NCI-H2227 treated with DMSO at 0.1 percent for 48 hours (cell line): ENCODE results near the gene RAE1.

Experiments used
- DNase-seq: peaks from one replicate; lab custom pipeline; 2025; lab: John Stamatoyannopoulos, UW

RAE1 gene

DNA sequence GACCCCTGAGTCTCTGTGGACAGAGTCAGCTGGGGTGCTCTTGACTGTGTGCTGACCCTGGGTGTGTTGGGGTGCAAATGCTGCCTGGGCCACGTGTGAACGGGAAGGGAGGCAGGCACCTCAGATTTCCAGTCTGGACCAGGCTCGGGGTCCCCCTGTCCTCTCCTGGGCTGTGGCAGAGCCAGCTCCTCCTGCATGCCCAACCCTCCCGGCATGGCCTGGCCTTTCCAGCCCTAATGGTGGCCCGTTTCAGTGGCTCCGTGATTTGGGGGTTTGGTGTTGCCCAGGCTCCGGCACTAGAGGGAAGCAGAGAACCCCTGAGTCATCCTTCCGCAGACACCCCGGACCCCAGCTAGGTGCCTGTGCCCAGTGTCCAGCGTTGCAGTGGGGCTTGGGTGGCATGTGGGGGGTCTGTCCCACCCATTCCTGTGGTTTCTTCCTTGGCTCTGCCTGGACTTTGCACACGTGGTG, 49.2 kb downstream of the RAE1 start:
- no peak for DNase-seq

DNA sequence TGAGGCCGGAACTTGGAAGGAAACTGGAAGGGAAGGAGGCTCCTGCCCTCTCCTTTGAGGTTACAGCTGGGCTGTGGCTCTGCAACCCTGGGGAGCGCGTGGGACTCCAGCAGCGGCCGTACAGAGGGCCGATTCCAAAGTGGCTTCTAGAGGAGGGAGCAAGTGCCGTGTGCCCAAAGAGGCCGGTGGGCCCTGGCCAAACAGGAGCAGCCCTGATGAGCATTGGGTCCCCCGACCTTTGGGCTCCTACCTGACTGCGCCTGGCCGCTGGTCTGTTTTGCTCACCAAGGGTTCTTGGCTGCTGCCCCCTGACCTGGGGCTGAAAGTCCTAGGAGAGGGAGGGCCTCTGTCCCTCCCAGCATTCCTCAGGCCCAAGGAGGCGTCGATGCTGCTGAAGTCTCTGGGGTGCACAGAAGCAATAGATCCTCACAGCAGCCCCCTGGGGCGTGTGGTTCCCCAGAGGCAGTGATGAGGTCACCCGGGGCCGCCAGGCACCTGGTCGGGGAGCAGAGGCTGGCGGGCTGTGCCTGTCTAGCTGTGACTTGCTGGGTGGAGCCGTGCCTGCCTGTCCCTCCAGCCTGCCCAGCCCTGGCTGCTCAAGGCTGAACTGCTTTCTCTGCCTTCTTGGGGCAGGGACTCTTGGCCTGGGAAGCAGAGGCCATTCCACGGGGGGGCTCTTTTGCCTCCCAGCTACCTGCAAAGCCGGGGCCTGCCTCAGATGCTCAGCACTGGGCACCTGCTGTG, 49.9 kb downstream of the RAE1 start:
- DNase-seq = no peak

DNA sequence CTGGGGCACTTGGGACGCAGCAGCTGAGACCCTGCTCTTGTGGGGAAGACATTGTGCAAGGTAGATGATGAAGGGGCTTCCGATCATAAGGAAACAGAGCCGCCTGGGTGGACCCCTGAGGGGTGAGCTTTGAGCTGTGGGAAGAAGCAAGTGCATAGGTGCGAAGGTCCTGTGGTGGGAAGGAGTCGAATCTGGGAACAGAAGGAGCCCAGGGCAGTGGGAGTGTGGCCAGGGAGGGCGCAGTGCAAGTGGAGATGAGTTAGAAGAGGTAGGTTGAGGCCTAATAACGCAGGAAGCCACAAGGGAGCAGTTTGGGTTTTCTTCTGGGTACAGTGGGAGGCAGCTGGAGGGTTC, 50.5 kb downstream of the RAE1 start:
- DNase-seq = no peak

DNA sequence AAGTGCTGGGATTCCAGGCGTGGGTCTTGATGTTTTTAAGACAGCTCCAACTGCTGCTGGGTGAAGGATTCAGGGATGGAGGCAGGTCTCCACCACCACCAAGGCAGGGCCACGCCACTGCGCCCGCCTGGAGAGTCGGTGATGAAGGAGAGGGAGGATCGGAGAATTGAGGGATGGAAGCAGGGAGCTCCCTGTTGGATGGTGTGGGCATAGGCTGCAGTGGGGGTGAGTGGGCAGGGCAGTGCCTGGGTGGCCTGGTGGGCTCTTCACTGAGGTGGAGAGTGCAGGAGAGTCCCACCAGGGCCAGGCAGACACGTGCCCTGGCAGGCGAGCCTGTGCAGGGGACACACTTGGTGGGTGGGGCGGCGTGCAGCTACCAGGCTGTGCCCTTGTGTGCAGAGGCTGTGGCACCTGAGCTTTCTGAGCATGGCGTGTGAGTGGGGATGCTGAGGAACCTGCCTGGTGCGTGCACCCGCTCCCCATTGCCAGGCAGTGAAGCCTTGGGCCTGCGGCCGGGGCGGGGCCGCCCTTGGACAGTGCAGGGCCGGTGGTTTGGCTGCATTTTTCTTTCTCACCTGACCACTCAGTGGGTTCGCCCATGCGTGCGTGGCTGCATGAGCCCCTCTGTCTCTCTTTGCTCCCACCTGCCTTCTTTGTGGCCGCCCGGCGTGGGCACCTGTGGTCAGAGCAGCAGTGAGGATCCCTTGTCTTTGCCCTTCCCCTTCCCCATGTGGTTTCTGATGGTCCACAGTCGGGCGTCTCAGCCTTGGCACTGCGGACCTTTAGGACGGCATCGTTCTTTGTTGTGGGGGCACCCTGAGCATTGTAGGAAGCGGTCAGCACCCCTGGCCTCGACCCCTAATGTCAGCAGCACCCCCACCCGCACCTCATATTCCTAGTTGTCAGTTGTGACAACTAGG, 51.4 kb downstream of the RAE1 start:
- no peak for DNase-seq

DNA sequence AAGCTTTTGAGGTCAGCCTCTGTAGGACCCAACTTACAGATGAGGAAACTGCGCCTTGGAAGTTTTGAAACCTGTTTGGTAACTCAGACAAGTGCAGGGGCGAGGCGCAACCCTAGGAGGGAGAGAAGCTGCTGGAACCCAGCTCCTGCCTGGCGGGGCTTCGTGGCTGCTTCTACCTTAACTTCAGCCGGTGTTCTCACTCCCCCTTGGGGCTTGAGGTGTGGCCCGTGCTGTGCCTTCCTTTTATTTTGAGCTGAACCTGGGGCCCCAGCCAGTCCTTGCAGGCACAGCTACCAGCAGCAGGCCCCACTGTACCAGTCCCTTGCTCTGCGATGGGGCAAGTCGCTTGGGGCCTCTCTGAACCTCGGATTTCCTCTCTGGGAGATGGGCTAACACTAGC, 52.2 kb downstream of the RAE1 start:
- no peak for DNase-seq

DNA sequence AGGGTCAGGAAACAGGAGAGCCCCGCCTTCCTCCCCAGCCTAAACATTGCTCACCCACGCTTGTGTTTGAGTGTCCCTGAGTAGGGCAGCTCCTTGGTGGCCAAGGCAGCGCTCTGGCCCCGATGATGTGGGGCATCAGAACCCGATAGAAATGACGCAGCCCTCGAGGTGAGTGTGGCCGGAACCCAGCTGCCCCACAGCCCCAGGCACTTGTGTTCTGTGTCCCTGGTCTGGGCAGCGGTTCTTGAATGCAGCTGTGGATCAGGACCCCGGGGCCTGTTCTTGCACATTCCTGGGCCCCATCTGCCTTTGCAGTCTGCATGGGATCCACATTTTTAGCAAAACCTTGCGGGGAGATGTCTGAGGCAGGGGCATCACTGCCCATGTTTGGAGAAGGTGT, 53.0 kb downstream of the RAE1 start:
- DNase-seq = no peak

DNA sequence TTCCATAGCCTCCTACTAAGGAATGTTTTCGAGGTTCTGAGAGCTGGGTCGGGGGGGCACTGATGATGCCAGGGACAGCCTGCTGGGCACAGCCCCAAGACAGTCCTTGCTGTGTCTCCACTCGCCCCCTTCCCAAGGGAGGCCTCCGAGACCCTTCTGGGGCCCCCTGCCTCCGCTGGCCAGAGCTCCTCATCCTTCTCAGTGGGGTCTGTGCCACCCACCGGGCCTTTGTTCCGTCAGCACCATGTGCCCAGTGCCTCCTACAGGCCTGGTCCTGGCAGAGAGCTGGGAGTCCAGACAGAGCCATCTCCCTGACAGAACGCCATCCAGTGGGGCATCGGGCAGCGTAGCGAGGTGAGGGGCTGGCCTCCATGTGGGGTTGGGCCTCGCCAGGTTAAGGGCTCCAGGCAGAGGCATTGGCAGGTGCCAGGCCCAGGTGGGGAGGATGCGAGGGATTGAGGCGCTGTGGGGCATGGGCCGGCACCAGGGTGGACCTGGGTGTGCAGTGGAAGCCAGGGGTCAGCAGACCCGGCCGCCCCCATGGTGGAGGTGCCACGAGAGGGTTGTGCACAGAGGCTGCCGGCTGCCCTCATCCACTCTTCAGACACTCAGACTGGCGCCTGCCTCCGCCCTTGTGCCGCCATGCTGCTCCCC, 53.5 kb downstream of the RAE1 start:
- no peak for DNase-seq

DNA sequence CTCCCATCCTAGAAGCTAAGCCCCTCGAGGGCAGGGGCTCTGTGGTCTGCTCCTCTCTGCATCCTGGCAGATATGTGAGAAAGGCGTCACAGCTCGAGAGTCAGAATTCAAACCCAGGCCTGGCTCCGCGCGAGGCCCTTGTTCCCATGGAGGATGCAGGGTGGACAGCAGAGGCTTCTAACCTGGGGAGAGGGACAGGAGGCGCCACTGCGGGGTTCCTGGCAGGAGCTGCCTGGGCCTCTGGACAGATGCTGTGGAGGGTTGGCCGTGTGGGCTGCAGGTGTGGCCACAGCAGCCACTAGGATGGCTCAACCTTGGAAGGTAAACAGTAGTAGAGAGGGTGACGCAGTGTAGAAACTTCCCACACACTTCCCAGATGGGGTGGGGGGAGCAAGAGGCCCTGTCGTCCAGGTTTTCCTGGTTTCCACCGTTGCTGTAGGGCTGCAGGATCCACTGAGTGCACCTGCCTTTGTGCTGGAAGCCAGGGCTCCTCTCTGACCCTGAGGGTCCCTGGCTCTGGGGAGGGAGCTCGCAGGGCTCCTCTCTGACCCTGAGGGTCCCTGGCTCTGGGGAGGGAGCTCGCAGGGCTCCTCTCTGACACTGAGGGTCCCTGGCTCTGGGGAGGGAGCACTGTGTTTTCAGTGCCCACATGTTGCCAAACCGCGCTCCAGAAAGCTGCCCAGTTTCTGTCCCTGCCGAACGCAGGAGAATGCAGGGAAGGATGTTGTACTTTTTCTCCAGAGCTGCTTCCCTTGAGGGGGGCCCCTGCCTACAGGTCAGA, 54.4 kb downstream of the RAE1 start:
- DNase-seq = no peak

DNA sequence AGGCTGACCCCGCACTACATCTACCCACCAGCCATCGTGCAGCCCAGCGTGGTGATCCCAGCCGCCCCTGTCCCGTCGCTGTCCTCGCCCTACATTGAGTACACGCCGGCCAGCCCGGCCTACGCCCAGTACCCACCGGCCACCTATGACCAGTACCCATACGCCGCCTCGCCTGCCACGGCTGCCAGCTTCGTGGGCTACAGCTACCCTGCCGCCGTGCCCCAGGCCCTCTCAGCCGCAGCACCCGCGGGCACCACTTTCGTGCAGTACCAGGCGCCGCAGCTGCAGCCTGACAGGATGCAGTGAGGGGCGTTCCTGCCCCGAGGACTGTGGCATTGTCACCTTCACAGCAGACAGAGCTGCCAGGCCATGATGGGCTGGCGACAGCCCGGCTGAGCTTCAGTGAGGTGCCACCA, 56.5 kb downstream of the RAE1 start:
- DNase-seq = no peak

DNA sequence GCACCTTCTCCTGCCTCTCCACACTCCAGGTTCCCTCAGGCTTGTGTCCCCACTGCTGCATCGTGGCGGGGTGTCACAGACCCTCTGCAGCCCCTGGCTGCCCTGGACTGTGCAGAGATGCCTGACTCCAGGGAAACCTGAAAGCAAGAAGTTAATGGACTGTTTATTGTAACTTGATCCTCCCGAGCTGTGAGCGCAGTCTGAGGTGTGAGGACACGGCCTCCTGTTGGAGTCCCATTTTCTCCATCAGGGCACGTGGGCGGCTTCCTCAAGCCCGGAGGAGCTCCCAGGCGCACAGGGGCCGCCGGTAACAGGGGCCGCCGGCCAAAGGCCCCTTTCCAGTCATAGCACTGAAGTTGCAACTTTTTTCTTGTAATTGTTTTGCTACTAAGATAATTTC, 57.1 kb downstream of the RAE1 start:
- no peak for DNase-seq

DNA sequence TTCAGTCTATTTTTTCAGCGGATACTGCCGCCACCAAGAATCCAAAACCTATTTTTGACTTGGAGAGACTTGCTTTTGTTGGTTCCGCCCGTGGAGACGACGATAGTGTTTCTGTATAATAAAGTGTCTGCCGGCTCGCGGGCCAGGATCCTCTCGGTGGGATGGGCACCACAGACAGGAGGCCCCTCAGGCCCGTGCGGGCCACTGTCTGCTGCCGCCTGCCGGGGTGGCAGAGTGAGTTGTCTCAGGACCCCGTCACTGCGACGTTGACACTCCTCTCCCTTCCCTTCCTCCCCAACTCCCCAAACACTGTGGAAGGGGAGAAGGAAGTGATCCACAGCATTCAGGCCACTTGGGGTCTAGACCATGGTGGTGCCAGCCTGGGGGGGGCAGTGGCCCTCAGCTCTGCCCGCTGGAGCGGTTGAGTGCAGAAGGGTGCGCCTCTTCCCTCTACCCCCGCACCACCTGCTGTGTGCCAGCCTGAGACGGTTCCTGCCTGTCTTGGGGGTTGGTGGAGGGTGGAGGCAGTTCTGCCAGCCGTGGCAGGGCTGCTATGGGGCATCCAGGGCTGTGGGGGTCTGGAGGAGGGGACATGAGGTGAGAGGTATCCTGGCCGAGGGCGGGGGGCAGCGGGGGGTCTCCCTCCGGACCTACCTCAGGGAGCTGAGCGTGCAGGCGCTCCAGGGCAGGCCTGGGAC, 57.6 kb downstream of the RAE1 start:
- no peak for DNase-seq

DNA sequence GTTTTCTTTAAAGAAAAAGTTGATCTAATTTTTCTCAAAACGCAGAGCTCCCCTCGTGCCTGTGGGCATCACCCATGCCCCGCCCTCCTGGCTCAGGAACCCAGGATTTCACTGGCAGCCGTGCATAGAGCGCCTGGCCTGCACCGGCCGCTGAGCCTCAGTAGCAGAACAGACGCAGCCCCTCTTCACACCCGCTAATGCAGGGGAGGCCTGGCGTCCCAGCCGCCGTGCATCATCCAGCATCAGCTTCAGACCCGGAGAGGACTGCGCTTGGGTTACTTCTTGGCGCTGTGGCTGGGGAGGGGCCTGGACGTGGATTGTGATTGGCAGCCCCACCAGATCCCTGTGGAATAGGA, 58.2 kb downstream of the RAE1 start:
- no peak for DNase-seq

DNA sequence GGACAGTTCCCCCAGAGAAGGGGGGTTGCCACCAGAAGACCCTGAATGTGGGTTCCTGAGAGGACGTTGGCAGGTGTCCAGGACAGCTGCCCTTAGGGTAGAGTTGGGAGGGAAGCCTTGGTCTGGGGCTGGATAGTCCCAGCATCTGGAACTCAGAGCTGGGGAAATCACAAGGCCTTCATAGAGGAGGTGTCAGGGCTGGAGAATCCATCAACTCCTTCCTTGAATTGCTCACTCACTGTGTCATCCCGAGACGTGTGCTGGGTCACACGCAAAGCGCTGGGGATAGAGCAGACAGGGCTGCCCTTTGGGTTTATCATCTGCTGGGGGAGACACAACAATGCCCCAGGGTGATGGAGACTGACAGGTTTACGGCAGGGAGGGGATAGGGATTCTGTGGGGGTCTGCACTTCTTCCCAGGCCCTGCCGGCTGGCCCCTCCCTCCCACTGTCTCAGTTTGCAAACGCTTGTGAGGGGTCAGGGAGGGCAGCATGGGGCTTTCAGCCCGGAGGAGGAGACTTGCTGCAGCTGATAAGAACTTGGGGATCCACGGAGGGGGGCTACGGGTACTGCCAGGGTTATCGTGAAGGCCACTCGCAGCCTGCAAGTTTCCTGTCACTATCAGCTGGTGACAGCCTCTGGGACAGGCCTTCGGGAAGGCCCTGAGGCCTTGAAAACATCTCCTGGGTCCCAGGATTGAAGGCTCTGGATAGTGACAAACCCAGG, 58.8 kb downstream of the RAE1 start:
- DNase-seq = no peak

DNA sequence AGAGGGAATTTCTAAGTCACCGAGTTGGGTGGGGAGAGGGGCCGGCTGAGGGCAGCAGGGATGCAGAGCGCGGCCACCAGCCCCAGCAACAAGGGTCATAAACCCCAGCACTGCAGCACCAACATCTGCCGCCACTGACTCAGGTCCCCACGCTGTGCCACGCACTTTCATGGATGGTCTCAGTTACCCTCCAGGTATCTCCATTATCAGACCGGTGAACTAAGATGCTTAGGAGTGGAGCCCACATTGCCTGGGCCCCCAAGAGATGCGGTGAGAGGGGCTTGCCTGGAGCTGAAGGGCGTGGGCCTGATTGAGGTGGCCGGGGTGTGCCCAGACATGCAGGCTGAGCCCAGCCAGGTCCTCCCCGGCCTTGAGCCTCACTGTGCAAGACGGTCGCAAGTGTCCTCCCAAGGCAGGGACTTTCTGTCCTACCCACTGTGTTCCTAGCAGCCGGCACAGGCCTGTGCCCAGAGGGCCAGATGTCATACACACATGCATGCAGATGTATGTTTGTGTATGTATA, 59.4 kb downstream of the RAE1 start:
- DNase-seq = no peak

DNA sequence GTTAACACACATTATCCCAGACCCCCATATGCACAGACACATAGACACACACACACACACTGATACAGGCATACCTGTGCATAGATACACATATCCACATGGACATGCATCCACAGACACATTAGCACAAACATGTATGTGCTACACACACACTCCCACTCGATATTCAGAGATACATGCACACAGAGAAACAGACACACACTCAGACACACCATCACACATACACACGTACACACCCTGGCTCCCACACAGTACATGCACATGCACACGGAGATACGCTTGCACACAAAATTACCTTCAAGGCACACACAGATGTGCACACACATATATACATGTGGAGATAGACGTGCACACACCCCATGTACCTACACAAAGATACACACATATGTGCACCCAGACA, 59.9 kb downstream of the RAE1 start:
- no peak for DNase-seq

DNA sequence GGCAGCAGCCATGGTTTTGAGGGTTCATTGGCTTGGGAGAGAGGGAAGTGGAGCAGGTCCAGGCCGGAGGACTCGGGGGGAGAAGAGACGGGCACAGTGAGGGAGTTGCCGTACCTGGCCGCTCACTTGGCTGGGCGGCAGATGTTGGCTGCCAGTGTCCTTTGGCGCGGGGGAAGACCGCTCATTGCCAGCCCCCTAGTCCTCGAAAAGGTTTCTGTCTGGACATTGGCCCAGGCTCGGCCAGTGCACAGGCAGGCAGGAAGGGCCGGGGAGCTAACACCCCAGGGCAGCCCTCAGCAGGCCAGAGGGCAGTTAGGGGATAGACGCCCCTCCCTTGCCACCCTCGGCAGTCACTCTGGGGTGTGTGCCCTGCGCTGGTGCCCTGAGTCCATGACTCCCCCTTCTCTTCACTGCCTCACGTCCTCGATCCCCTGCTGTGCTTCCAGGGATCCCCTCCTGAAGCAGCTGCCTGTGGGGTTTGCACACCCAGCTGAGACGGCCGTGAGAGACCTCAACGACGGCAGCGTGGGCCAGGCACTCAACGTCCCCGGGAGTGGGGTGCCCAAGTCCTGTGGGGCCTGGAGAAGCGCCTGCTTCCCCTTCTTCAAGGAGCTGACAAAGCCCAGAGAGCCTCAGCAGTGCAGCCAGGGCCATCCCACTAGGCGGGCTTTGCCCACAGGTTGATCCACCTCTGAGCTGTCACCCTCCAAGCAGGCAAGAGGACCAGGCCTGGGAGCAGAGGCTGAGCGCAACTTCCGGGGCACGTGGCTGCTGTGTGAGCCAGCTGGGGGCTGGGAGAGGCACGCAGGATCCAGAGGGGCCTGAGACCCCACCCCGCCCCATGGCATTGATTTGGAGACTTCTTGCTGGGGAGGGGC, 60.6 kb downstream of the RAE1 start:
- no peak for DNase-seq

DNA sequence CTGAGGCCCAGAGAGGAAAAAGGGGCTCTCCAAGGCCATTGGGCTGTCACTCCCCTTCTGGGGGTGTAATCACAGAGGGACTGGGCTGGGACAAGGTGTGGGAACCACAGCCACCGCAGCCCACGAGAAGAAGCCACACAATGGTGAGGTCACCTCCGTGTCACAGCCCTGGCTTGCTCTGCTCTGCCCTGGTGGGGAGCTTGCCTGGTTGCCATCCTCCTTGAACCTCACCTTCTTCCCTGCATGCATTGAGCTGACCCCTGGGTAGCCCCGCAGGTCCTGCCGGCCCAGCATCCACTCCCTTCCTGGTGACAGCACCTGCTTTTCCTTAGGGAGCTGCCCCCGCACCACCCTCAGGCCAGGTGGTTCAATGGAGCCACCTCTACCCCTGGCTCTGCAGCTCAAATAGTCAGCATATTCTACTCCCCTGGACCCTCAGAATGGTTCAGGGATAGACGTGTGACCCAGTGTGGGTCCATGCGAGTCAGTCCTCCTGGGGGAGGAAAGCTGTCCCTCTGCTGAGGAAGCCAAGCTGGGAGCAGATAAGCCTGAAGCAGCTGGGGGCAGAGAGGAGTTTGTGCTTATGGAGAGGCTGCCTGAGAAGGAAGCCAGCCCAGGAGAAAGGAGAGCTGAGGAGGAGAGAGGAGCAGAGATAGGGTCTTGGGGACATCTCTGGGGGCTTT, 61.4 kb downstream of the RAE1 start:
- DNase-seq = no peak

DNA sequence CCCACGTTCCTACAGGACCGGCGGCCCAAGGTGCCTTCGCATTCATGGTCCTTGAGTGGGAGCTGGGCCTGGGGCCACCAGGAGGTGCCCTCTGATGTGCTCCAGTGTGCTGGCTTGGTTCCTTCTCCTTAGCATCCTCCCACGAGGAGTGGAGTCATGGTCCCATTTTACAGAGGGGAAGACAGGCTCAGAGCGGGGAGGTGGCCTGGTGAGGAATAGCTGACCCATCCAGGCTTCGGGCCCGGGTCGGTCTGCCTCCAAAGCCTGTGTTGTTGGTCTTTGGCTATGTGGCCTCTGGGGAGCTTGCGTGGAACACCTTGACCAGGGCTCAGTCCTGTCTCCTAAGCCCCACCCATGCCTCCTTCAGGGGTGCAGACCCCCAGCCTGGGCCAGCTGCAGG, 62.9 kb downstream of the RAE1 start:
- no peak for DNase-seq
